Ascending aorta (tissue), 2 donors: Measurements from ENCODE around the gene FAM117B. TPM values are rescaled to one million over a fixed set of nuclear protein-coding genes. Genes with fewer than 3 reads are reported as not detected.

Experiments used
- DNase-seq, 2 donors: peaks; one replicate each; pipeline ENCODE4 v3.0.0-alpha.2; 2019; ENCODE audit warnings: low spot score in 2 of 2
- H3K27ac ChIP-seq, 2 donors: fragments of 200-600 bp; sonication (generic); one replicate each; pipeline ENCODE4 v1.5.1; 2016 to 2017; ENCODE audit warnings: mild to moderate bottlenecking in 1 of 2
- H3K27me3 ChIP-seq: fragments of 200-600 bp; sonication (generic); one replicate; pipeline ENCODE4 v1.5.1; 2017
- H3K36me3 ChIP-seq, 2 donors: fragments of 200-600 bp; sonication (generic); one replicate each; pipeline ENCODE4 v1.5.1; 2016
- H3K4me1 ChIP-seq, 2 donors: fragments of 200-600 bp; sonication (generic); one replicate each; pipeline ENCODE4 v1.5.1; 2016 to 2017; ENCODE audit warnings: mild to moderate bottlenecking in 1 of 2
- H3K4me3 ChIP-seq, 2 donors: fragments of 200-600 bp; sonication (generic); one replicate each; pipeline ENCODE4 v1.5.1; 2016 to 2017; ENCODE audit warnings: mild to moderate bottlenecking in 1 of 2
- H3K9me3 ChIP-seq, 2 donors: fragments of 200-600 bp; sonication (generic); one replicate each; pipeline ENCODE4 v1.5.1; 2016
- intact Hi-C: fragments of 100-400 bp; cut with DNase I; formaldehyde crosslinking; loops from one replicate; pipeline ENCODE4 v1.15.1; 2023
- total RNA-seq: library from RNA; depleted of rRNA; stranded (reverse); fragments of >200 nt; gene quantifications from one replicate; pipeline ENCODE4 v1.1.0, GENCODE V29; 2016
- TF ChIP-seq, protein P1 (sequence below), 3 experiments: fragments of 200-600 bp in 2 of 3; fragments of 450-650 bp in 1 of 3; sonication (generic) in 2 of 3; IDR thresholded peaks; one replicate each; pipeline ENCODE4 v1.5.1; 2016 to 2019; ENCODE audit warnings: antibody characterized with exemption in 3 of 3, mild to moderate bottlenecking in 1 of 3, moderate library complexity in 1 of 3

Gene FAM117B
- total RNA-seq, 1 donor from 2014 or later = 30.1 TPM

DNA sequence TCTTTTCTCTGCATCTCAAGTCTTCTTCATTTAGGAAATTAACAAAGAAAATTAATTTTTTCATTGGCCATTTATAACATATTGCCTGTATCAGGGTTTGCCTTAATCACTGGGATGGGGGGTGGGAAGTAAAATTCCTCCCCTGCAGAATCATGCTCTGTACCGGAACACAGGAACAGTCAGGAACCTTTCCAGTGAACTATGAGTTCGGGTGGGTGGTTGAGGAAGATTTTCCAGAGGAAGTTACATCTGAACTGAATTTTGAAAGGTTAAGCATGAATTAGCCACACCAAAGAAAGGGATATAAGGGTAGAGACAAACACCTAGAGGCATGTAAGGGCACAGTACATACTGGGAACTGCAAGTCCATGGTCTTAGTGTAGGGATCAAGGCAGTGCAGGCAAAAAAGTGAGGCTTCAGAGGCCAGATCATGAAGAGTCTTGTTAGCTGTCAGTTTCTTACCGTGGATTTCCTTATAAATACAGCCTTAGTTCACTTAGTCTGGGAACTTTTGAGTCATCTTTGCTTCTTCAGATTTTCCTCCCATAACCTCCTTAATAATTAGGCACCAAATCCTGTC, 55.6 kb downstream of the FAM117B start:
- TF ChIP-seq, protein P1, sequence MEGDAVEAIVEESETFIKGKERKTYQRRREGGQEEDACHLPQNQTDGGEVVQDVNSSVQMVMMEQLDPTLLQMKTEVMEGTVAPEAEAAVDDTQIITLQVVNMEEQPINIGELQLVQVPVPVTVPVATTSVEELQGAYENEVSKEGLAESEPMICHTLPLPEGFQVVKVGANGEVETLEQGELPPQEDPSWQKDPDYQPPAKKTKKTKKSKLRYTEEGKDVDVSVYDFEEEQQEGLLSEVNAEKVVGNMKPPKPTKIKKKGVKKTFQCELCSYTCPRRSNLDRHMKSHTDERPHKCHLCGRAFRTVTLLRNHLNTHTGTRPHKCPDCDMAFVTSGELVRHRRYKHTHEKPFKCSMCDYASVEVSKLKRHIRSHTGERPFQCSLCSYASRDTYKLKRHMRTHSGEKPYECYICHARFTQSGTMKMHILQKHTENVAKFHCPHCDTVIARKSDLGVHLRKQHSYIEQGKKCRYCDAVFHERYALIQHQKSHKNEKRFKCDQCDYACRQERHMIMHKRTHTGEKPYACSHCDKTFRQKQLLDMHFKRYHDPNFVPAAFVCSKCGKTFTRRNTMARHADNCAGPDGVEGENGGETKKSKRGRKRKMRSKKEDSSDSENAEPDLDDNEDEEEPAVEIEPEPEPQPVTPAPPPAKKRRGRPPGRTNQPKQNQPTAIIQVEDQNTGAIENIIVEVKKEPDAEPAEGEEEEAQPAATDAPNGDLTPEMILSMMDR (IDR thresholded peaks at IDR 0.05) = no peak
- no peaks in the 10 kb centered on the region for H3K4me1 ChIP-seq

DNA sequence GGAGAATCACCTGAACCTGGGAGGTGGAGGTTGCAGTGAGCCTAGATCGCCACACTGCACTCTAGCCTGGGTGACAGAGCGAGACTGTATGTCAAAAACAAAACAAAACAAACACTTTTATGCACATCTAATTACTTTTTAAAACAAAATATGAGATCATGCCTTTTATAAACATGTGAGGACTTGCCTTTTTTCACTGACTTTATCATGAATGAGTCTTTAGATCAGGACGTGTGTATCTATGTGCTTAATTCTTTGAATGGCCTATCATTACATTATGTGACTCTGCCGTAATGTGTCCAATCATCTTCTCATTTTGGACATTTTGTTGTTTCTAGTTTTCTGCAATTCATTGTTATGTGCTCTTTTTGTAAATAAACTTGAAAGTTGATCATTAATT, 58.7 kb downstream of the FAM117B start:
- TF ChIP-seq, protein P1 (IDR thresholded peaks at IDR 0.05) = no peak
- no peak overlapping the region for H3K4me3 ChIP-seq
- no peak overlapping the region for H3K27ac ChIP-seq
- H3K9me3 ChIP-seq = no peaks in the 10 kb centered on the region
- DNase-seq = no peak
- no peaks in the 10 kb centered on the region for H3K27me3 ChIP-seq
- intact Hi-C loops = no loop called here
- H3K36me3 ChIP-seq = peaks cover 0 to 16% of the 10 kb centered on the region in 2 donors
- H3K4me1 ChIP-seq = no peaks in the 10 kb centered on the region

More for the DNA sequence above, 55.6 kb downstream of the FAM117B start:
- H3K27ac ChIP-seq = no peak overlapping the region
- H3K9me3 ChIP-seq = no peaks in the 10 kb centered on the region
- intact Hi-C loops = no loop called here
- H3K36me3 ChIP-seq = no peaks in the 10 kb centered on the region
- H3K4me3 ChIP-seq = no peak overlapping the region
- H3K27me3 ChIP-seq = no peaks in the 10 kb centered on the region
- DNase-seq = no peak

DNA sequence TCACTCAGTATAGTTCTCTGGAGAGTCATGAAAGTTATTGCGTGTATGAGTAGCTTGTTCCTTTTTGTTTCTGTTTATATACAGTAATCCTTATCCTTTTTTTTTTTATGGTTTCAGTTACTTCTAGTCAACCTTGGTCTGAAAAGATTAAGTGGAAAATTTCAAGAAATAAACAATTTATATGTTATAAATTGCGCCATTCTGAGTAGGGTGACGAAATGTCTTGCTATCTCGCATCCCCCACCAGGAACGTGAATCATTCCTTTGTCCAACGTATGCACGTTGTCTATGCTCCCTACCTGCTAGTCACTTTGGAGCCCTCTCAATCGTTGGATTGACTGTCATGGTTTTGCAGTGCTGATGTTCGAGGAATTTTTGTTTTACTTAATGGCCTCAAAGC, 60.4 kb downstream of the FAM117B start:
- intact Hi-C loops = no loop called here
- H3K9me3 ChIP-seq = no peaks in the 10 kb centered on the region
- no peak overlapping the region for H3K4me3 ChIP-seq
- no peaks in the 10 kb centered on the region for H3K27me3 ChIP-seq
- no peak overlapping the region for H3K27ac ChIP-seq
- TF ChIP-seq, protein P1 (IDR thresholded peaks at IDR 0.05) = no peak
- no peaks in the 10 kb centered on the region for H3K4me1 ChIP-seq
- DNase-seq = no peak
- peaks cover 0 to 16% of the 10 kb centered on the region in 2 donors for H3K36me3 ChIP-seq

DNA sequence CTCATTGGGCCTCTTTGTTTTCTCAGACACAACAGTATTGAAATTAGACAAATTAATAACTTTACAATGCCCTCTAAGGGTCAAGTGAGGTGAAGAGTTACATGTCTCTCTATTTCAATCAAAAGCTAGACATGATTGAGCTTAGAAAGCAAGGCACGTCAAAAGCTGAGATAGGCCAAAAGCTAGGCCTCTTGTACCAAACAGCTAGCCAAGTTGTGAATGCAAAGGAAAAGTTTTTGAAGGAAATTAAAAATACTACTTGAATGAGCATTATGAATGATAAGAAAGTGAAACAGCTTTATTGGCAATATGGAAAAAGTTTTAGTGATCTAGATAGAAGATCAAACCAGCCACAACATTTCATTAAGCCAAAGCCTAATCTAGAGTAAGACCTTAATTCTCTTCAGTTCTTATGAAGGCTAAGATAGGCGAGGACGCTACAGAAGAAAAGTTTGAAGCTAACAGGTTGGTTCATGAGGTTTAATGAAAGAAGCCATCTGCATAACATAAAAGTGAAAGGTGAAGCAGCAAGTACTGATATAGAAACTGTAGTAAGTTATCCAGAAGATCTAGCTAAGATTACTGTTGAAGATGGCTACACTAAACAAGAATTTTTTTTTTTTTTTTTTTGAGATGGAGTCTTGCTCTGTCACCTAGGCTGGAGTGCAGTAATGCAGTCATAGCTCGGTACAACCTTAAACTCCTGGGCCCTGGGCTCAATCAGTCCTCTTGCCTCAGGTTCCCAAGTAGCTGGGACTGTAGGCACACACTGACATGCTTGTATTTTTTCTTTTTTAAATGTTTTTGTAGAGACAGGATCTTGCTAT, 65.5 kb downstream of the FAM117B start:
- TF ChIP-seq, protein P1 (IDR thresholded peaks at IDR 0.05) = no peak
- H3K4me3 ChIP-seq = no peak overlapping the region
- H3K36me3 ChIP-seq = peaks cover 0 to 16% of the 10 kb centered on the region in 2 donors
- H3K27ac ChIP-seq = no peak overlapping the region
- H3K4me1 ChIP-seq = no peaks in the 10 kb centered on the region
- no peak for DNase-seq
- H3K9me3 ChIP-seq = no peaks in the 10 kb centered on the region
- intact Hi-C loops = no loop called here
- H3K27me3 ChIP-seq = no peaks in the 10 kb centered on the region

DNA sequence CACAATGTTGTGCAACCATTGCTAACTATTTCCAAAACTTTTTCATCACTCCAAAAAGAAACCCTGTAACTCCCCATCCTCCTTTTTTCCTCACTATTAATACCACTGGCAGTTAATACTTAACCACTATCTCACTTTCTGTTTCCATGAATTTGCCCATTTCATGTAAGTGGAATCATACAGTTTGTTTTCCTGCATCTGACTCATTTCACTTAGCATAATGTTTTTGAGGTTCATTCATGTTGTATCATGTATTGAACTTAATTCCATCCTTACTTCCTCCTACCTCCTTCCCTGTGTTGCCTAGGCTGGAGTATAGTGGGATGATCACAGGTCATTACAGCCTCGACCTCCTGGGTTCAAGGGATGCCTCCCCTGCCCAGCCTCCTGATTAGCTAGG, 68.3 kb downstream of the FAM117B start:
- H3K36me3 ChIP-seq = peaks cover 0 to 2% of the 10 kb centered on the region in 2 donors
- H3K4me1 ChIP-seq = no peaks in the 10 kb centered on the region
- H3K4me3 ChIP-seq = no peak overlapping the region
- intact Hi-C loops = no loop called here
- TF ChIP-seq, protein P1 (IDR thresholded peaks at IDR 0.05) = no peak
- H3K27ac ChIP-seq = no peak overlapping the region
- H3K27me3 ChIP-seq = no peaks in the 10 kb centered on the region
- no peak for DNase-seq
- no peaks in the 10 kb centered on the region for H3K9me3 ChIP-seq
